ENCODE data around the gene CBX7.

The CBX7 gene

DNA sequence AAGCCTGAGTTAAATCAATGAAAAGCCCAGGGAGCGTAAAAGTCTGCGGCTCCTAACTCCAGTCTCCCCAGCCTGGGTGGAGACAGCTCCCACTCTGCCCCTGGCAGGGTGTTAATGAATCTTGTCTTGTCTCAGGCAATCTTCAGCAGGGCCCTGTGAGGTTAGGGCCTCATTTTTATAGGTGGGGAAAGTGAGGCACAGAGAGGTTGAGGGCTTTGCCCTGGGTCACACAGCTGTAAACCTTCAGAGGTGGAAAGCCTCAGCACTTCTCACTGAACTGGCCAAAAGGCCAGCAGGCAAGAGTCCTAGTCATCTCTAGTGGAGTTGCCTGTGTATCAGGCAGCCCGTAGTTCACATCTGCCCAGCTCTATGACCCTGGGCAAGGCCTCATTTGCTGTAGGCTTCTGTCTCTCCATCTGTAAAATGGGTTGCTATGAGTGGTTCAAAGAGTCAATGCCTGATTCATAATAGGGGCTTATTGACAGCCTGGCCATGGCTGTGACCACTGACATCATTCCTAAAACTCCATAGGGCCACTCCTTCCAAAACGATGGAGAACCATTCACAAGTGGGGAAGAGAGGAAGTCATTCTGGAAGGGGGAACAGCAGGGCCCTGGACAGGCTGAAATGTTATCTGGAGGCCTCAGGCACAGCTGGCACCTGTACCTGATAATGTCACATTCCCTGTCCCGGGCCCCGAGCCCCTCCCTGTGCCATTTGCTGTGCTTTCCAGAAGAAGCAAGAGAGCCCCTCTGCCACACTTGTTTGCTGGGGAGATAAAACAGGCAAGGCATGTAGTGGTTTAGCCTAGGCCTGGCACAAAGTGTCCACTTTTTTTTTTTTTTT lies 6.0 kb downstream of the CBX7 start:
- no peak for DNase-seq

DNA sequence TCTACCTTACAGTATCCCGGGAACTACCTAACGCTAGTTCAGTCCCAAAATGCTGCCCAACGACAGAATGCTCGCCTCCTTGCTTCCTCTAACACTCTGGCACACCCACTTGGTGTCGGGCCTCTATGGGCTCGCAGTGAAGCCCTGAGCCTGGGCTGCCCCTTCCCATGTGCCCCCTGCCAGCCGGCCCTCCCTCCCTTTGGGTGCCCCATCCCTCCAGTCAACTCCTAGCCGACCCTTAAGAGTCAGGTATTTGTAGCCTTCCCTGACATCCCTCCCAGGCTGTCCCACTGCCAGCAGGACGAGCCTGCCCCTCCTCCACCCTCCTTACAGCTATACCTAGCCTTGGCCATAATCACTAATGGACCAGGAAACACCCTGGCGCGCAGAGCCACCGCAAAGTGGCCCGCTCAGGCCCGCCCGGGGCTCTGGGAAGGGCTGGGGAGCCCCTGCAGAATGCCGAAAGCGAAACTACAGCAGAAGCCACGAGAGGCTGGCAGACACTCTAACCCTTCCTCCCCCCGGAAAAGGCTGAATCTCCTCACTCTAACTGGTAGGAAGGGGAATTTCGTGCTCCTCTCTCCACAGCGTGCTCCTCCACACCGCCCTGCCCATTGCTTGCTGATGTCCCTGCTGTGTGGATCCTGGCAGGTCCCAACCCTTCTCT lies 8.2 kb downstream of the CBX7 start:
- DNase-seq: no peak

DNA sequence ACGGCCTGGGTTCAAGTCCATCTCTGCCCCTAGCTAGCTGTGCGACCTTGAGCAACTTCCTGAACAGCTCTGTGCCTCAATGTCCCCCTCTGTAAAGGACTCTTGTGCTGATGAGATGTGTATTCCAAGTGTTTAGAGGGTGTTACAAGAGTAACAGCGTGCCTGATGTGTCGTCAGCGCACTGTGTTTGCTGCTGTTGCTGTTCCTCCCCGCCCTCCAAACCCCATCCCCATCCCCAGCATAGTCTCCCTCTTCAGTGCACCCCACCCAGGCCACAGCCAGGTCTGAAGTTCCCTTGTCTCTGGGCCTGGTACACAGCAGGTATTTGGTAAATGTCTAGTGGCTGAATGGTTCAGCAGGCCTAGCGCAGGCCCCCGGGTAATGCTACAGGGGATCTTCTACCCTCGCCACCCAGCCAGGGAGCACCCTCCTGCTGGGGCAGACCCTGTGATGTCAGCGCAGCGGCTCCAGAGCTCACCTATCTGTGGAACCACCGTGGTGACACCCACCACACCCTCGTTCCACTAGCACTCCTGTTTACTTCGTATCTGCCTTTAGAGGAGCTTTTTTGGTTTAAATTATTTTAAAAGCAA lies 10.3 kb downstream of the CBX7 start:
- no peak for DNase-seq

DNA sequence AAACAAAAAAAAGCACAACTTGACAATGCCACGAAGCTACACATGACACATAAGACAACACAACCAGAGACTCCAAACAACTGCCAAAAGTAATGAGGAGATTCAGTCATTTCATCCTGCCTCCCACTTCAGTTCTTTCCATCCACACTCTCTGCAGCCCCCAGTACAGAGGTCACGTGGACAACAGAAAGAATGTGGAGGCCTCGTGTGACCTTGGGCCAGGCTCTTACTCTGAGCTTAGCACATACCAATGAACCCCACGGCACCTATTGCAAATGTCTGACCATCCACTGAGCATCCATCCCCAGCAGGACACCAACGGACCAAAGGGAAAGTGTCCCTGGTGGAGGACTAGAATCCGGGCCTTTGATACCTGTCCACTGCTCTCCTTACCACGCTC lies 12.5 kb downstream of the CBX7 start:
- no peak for DNase-seq

DNA sequence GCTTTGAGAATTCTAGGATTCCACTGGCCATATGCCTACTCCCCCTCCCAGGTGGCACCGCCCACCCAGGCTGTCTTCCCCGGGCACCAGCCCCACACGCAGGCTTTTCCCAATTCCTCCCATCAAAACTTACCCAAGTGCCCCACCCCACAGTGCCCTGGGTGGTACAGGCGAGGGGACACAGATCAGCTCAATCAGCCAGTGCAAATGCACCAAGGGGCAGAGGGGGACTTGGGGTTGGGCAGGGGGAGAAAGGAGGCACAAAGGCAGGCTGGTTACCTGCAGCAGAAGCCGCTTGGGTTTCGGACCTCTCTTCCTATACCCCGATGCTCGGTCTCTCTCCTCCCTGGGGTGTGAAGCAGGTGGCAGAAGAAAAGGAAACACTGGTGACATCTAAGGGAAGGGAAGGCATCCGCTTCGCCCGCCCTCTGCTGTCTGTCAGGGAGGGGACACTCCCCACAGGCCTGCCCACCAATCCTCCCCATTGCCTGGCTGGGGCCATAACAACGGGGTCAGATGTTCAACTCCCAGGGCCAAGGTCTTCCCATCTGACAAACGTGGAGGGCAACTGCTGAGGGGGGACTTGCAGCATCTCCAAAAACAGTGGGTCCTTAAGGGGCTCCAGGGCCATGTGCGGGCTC lies 14.0 kb downstream of the CBX7 start:
- no peak for DNase-seq

DNA sequence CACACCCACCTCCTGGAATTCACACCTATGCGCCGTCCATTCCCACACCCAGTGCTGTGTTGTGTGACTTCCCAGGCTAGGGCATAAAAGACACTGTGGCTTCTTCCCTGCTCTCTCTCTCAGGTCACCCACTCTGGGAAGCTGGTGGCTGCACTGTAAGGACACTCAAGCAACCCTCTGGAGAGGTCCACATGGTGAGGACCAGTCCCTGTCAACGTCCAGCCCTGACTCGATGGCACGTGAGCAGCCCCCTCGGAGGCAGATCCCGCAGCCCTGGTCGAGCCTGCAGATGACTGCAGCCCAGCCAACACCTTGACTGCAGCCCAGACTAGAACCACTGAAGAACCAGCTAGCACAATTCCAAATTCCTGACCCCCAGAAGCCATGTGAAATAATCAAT lies 16.2 kb downstream of the CBX7 start:
- no peak for DNase-seq

DNA sequence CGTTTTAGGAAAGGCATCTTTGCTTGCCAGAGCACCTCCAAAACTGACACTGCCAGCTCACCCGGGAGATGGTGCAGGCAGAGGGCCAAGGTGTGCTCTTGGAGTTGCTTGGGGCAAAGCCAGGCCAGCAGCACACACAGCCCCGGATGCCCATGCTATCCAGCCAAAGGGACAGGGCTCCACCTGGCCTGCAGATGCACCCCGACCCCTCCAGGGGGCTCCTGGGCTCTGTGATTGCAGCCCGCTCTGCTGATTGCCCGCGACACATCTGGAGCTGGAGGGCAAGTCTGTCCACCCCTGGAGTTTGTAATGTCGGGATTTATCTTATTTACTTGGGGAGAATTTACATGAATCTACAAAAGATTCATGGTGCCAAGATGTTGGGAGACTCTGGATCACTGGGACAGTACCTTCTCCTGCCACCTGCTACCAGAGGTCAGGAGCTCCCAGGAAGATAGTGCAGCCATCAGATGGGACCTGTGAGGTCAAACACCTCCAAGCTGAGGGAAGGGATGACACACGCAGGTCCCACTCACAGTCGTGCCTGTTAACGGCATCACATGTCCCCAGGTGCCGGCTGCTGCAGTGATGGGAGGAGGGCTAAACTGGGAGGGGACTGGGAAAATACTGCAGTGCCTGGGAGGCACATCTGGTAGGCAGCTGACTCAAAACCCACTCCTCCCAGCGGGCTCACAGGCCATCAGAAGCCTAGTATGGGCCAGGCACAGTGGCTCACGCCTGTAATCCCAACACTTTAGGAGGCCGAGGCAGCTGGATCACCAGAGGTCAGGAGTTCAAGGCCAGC lies 17.2 kb downstream of the CBX7 start:
- no peak for DNase-seq

DNA sequence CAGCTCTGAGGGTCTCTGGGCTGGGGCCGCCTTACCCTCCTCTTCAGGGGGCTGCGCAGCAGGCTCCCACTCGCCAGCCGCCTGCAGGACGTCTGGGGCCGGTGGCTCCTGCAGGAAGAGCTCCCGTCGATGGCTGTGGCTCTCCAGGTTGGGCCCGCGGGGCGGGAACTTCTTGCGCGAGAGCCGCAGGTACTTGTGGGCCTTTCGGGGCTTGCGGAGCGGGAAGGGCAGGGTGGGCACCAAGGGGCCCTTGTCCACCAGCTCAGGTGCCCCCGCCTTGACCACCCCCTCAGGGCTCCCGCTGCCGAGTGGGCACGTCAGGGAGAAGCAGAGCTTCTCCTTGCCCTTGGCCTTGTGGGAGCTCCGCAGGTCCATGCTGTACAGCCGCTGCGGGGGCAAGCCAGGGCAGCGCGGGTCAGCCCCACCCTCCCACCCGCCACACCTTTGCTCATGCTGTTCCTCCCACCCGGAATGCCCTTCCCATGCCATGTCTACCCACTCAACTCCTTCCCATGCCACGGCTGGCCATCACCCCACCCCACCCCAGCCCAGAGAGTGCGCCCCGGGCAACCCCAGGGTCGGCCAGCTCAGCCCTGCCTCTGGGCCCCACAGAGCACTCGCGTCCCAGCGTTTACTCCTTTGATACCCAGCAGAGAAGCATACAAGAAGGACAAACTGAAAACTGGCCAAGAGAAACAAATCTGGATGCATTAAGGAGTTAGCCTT lies 18.0 kb downstream of the CBX7 start:
- no peak for DNase-seq

DNA sequence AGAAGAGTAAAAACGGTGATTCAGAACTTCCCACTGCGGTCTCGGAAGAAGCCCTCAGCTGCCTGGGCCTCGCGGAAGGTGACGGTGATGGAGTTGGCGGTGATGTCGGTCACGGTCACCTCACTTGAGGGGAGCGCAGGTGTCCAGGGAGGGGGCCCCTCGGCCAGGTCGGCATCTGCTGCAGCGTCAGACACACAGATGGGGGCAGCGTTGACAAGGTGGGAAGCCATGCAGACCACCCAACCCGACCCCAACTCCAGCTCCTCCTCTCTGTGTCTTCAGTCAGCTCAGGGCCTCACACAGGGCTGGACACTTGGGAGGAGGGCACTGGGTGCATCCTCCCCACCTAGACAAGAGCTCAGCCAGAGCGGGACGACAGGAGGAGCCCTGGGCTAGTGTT lies 18.6 kb downstream of the CBX7 start:
- DNase-seq: no peak

DNA sequence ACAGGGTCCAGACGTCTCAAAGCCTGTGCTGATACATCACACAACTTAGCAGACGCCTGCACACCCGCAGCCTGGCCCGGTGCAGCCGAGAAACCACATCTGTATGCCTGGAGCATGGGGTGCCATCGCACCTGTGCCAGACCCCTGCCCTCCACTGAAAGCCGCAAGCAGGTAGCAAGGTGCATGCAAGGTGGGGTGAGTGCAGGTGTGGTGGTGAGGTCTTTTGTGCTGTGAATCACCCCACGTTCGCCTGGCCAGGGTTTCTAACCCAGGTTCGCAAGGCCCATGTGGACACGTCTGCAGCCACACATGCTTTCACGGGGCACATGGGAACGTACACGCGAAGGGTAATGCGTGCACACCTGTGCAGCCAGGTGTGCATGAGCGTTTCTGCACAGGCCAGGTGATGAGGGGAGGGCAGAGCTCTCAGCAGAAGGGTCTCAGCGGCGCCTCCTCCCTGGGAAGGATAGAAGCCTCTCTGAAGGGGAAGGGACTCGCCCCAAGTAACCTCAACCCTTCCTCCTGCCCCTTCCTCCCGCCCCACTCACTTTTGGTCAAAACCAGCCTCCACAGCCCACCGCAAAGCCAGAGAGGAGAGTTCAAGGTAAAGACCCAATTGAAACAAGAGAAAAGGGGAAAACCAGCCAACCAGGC lies 19.5 kb downstream of the CBX7 start:
- DNase-seq: no peak

DNA sequence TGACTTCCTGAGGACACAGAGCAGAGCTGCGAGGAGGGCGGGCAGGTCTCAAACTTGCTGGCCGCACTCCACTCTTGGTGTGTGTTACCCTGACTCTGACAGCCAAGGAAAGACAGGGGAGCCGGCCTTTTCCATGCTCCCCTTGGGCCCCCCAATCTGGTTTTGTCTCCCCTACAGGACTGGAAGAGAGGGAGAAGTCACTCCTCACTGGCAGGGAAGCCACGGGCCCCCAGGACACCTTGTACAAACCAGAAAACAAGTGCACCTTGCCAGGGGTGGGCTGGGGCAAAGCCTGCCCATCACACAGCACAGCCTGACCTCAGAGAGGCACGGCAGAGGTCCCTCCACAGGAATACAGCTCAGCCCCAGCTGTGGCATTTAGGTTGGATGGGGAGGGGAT lies 20.2 kb downstream of the CBX7 start:
- no peak for DNase-seq

DNA sequence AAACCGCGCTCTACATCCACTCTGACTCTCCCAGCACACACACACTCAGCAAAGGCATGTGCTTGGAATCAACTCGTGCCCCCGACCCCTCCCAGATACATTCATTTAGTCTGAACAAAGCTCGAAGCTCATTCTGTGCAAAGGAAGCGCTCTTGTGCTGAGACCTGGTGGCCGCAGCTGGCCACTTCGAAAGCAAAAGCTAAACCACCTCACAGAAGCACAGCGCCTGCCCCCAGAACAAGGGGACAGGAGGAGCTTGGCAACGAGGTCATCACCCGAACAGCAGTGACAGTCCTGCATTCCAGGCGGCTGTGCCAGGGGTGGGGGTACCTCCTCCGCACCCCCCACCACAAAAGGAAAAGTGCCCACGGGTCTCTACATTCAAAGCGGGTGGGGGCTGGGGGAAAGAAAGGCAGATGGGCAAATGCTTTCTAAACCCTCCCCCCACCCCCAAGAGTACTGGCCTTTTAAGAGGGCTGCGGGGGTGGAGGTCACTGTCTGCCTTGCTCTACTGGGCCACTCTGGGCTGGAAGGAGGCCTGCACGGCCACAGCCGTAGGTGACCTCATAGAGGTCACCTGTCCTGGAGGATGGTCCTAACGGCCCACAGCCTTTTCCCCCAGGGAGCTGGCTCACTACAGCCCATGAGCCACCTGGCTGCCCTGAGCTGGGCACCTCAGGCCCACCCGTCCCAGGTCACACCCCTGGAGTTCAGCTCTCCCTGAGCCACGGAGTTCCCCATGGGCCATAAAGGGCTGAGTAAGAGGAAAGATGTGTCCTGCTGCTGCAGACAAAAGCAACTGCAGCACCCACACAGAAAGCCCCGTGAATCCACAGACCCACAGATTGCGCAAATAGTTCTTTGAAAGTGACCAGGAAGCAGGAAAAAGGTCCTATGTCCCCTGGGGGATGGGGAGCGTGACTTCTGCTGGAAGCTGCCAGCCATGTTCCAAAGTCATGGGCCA lies 21.3 kb downstream of the CBX7 start:
- no peak for DNase-seq

DNA sequence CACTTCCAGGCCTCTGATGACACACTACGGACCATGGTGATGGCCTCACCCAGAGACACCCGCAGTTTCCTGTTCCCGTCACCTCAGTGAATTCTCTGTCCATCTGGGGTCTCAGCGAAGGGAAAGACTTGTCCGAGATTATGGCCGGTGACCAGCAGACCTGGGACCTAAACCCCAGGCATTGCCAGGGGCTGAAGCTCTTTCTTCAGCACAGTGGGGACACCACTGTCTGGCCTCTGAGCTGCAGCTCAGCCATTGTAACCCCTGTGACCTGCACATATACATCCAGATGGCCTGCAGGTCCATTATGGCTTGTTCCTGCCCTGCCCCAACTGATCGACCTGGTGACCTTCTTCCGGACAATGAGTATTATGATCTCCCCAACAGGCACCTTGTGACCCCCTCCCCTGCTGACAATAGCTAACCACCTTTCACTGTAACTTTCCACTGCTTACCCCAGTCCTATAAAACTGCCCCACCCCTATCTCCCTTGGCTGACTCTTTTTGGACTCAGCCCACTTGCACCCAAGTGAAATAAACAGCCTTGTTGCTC lies 22.3 kb downstream of the CBX7 start:
- no peak for DNase-seq

DNA sequence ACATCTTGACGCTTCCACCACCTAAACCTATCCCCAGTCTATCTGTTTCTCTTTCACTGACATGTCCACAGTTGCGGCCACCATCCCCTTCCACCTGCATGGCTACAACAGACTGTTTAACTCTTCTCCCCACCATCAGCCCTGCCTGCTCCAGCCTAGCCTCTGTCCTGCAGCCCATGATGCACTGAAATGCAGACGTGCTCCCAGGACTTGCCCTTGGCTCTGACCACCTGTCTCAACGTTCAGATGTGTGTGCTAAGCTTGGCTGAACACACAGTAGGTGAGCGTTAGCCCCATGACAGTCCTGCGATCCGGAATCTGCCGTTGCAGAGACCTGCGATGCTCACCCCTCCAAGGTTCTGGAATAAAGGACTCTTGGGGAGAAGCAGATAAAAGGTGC lies 22.7 kb downstream of the CBX7 start:
- no peak for DNase-seq

DNA sequence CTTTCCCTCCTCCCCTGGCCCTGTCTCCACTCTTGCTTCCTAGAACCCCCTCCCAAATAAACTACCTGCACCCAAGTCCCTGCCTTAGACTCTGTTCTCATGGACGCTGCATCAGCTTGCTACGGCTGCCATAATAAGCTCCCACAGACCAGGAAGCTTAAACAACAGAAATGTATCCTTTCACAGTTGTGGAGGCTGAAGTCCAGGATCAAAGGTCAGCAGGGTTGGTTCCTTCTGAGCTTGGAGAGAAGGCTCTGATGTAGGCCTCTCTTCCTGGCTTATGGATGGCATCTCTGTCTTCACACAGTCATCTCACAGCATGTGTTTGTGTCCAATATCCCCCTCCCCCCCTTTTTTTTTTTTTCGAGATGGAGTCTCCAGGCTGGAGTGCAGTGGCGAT lies 23.4 kb downstream of the CBX7 start:
- no peak for DNase-seq

DNA sequence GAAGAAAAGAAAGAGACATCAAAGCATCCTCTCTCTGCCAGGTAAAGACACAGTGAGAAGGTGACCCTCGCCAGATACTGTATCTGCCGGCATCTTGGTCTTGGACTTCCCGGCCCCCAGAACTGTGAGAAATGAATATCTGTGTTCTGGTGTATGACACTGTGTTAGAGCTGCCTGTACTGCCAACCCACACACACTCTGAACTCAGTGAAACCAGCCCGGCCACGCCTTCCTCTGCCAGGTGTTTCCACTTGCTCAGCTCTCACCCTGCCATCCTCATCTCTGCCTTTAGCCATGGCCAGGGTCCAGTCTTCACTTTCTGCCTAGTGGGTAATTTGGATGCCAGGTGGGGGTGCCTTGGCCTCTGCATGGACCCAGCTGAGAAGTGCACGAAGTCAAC lies 24.0 kb downstream of the CBX7 start:
- DNase-seq: no peak

DNA sequence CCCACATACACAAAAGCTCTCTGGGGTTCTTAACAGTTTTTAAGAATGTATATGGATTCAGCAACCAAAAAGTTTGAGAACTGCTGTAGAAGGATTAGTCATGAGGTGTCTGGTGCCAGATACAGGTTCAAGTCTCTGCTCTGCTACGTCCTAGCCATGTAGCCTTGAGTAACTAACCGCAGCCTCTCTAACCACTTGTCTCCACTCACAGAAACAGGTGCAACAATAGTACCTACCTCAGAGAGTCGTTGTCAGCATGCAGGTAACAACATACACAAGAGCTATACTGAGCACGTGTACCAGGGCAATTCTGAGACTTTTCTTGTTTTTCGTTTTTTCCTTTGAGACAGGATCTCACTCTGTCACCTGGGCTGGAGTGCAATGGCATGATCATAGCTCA lies 26.9 kb downstream of the CBX7 start:
- no peak for DNase-seq

DNA sequence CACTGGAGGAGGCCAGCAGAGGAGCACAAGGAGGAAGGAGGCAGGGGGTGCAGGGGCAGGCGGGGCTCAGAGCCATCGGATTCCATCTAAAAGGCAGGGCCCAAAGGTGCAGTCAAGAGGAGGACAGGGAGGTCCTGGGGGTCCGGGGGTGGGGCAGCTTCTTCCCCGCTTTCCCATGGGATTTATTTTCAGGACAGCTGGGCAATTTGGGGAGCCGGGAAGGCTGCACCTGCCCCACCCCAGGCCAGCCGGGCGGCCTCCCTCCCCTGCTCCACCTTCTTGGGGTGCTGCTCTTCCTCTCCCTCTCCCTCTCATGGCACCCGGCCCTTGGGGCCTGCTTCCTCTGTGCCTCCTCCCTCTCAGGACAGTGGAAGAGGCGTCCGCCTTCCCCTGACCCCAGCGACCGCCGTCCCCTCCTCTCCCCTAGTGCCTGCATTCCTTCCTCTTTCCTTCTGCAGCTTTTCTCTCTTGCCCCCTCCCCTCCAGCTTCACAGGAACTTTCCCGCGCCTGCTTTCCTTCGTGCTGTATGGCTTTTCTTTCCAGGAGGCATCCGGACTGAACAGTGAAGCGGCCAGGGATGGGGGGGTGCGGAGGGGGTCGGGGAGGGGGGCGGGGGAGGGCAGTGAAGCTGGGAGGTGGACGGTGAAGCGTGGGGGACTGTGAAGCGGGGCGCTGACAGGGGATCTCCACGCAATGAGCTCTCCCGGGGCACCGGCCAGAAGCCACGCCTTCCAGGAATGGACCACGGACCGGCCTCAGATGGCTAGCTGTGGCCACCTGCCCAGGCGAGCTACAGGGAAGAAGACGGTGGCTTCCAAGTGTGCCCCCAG lies 28.5 kb downstream of the CBX7 start:
- no peak for DNase-seq
